H1 (cell line): Measurements from ENCODE around the gene RING1.

Experiments
- ASH2L ChIP-seq: fragments of 200-600, 300-600 bp; sonication (generic); IDR thresholded peaks from one replicate; pipeline ENCODE4 v1.7.1; 2017; ENCODE audit warnings: low read length
- CEBPB ChIP-seq: IDR thresholded peaks from 2 replicates; pipeline ENCODE4 v1.6.1; 2012; ENCODE audit warnings: low read depth, low read length
- SIRT6 ChIP-seq: IDR thresholded peaks from one replicate; pipeline ENCODE4 v1.7.1; 2012; ENCODE audit warnings: low read length, inconsistent platforms
- TBP ChIP-seq: IDR thresholded peaks from 2 replicates; pipeline ENCODE4 v1.6.1; 2011; ENCODE audit warnings: low read depth, low read length, improper control_type of control experiment
- ZNF274 ChIP-seq: IDR thresholded peaks from 2 replicates; pipeline ENCODE4 v1.7.0; 2012; ENCODE audit warnings: low read length, borderline replicate concordance; ENCODE audit errors: extremely low read depth
- TF ChIP-seq, protein P1 (sequence below), 3 experiments: IDR thresholded peaks; 1 replicate in 2 of 3; 2 replicates in 1 of 3; pipeline versions ENCODE4 v1.5.1 to v1.6.1; 2011; ENCODE audit warnings: low read length in 3 of 3, mild to moderate bottlenecking in 3 of 3, inconsistent platforms in 2 of 3, low read depth in 1 of 3, moderate library complexity in 1 of 3; ENCODE audit not compliant: insufficient read depth in 1 of 3; ENCODE audit errors: control extremely low read depth in 1 of 3
- TF ChIP-seq, protein P2 (sequence below): IDR thresholded peaks from 2 replicates; pipeline ENCODE4 v1.6.1; 2011; ENCODE audit warnings: low read depth, mild to moderate bottlenecking, low read length; ENCODE audit not compliant: insufficient read depth

DNA sequence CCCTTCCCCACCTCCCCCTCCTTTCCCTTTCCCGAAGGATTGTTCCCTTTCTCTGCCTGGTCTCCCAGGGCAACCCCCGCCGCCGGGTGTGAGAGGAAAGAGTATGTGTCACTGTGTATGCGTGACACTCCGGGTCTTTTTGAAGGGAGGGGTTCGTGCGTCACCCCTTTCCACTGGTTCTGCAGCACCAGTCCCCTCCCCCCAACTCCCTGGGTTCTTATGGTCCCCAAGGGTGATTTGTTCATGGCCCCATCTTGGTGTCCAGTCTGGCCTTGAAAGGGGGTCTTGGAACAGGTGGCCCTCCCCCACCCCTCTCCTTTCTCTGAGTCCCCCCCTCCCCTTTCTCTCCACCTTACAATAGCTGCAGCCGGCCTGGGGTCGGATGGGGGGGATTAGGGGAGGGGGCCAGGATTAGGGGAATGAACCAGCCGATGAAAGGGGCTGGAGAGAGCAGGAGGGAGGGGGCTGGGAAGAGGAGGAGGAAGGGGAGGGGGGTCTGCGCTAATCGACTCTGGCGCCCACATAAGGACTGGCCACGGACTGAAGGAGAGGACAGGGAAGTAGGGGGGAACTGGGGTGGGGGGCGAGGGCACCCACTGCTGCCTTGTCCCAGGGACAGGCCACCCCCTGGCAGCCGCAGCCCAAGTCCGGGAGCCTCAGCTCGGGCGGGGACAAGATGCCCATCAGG, 1.3 kb upstream of the RING1 start:
- TF ChIP-seq CEBPB = no peak
- TF ChIP-seq SIRT6 = no peak
- no peak for TF ChIP-seq TBP
- no peak for TF ChIP-seq ASH2L
- TF ChIP-seq, protein P1, sequence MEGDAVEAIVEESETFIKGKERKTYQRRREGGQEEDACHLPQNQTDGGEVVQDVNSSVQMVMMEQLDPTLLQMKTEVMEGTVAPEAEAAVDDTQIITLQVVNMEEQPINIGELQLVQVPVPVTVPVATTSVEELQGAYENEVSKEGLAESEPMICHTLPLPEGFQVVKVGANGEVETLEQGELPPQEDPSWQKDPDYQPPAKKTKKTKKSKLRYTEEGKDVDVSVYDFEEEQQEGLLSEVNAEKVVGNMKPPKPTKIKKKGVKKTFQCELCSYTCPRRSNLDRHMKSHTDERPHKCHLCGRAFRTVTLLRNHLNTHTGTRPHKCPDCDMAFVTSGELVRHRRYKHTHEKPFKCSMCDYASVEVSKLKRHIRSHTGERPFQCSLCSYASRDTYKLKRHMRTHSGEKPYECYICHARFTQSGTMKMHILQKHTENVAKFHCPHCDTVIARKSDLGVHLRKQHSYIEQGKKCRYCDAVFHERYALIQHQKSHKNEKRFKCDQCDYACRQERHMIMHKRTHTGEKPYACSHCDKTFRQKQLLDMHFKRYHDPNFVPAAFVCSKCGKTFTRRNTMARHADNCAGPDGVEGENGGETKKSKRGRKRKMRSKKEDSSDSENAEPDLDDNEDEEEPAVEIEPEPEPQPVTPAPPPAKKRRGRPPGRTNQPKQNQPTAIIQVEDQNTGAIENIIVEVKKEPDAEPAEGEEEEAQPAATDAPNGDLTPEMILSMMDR (IDR thresholded peaks at IDR 0.05; ENCODE audit: control extremely low read depth in 1 of 3, insufficient read depth in 1 of 3, low read depth in 1 of 3, low read length in 3 of 3) = no peak
- no peak for TF ChIP-seq ZNF274
- TF ChIP-seq, protein P2, sequence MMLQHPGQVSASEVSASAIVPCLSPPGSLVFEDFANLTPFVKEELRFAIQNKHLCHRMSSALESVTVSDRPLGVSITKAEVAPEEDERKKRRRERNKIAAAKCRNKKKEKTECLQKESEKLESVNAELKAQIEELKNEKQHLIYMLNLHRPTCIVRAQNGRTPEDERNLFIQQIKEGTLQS = no peak
